ENCODE results near the gene FLVCR2. TPM values are rescaled to one million over a fixed set of nuclear protein-coding genes. Genes with fewer than 3 reads are reported as not detected.
A peak's percentile ranks its signal among the peaks of the same experiment; 100 is the strongest.

The FLVCR2 gene
- total and polyA plus RNA-seq, 2 donors (not counting 1 experiment from before 2014, with no cell fraction given): 0.31 to 1.6 TPM

GRCh38 chr14:75577729-75578101 is 705 bp upstream of the FLVCR2 start:
- peaks cover 21% of the 10 kb centered on the region for H3K4me1 Mint-ChIP-seq
- CTCF ChIA-PET: interaction anchor here (0.6 to 12.1 kb wide), 33 partner anchors 10 to 447 kb away, joined by 3 to 447 read pairs (median 5); partner anchors contain the start of genes BATF, ERG28, IFT43 and TGFB3
- intact Hi-C loops (cut with micrococcal nuclease): loop anchor here (1.0 kb wide), 3 partner anchors 77 to 445 kb away; no protein-coding TSS in a partner anchor
- peaks cover 0 to 15% (median 0%) of the 10 kb centered on the region in 4 experiments for H3K27me3 ChIP-seq (replicated peaks in 1 of 4; ENCODE audit: control extremely low read depth in 1 of 4, control insufficient read depth in 3 of 4, insufficient read depth in 4 of 4, low read length in 3 of 4)
- DNase-seq: peak; percentile 81
- peak overlapping the region; percentile 51 to 83 (median 65) for H3K4me3 ChIP-seq (ENCODE audit: control extremely low read depth in 1 of 5, extremely low read depth in 1 of 5, insufficient read depth in 1 of 5, low read depth in 2 of 5, low read length in 4 of 5)
- H3K9me3 ChIP-seq (ENCODE audit: control extremely low read depth in 1 of 3, control insufficient read depth in 2 of 3, insufficient read depth in 1 of 3, low read length in 2 of 3): no peaks in the 10 kb centered on the region
- peaks cover 7 to 20% of the 10 kb centered on the region in 2 donors for H3K4me1 ChIP-seq (ENCODE audit: control insufficient read depth in 2 of 2, insufficient read depth in 2 of 2, low read length in 2 of 2)
- no peaks in the 10 kb centered on the region for H3K36me3 ChIP-seq (replicated peaks in 1 of 2; ENCODE audit: control extremely low read depth in 1 of 2, control insufficient read depth in 1 of 2, extremely low read depth in 1 of 2, insufficient read depth in 2 of 2, low read length in 1 of 2)
- peak overlapping the region; percentile 67 for H3K9ac ChIP-seq (ENCODE audit: low read length)
- peak overlapping the region; percentile 83 for H2AFZ ChIP-seq (ENCODE audit: insufficient read depth, low read depth, low read length, poor library complexity, severe bottlenecking)
- H3K27ac Mint-ChIP-seq: peak overlapping the region; percentile 77
- H3K27ac ChIP-seq (ENCODE audit: low read length in 2 of 2): no peak overlapping the region
- H3K4me2 ChIP-seq (replicated peaks; ENCODE audit: low read depth, low read length, poor library complexity, severe bottlenecking): peak overlapping the region; percentile 91
- 2% methylated on average over 16 of the region's 16 CpGs for WGBS (ENCODE audit: insufficient coverage)
- TF ChIP-seq EZH2 (IDR thresholded peaks at IDR 0.05; ENCODE audit: borderline replicate concordance, insufficient read depth, low read depth, low read length, poor library complexity, severe bottlenecking) (no peak), CTCF (IDR thresholded peaks at IDR 0.05) (peak; percentile 84)
- H4K20me1 ChIP-seq (ENCODE audit: control insufficient read depth, insufficient read depth, low read length, poor library complexity, severe bottlenecking): no peaks in the 10 kb centered on the region
- POLR2A ChIA-PET: no interaction called here
- H3K27me3 Mint-ChIP-seq: no peaks in the 10 kb centered on the region
- no peaks in the 10 kb centered on the region for H3K9me3 Mint-ChIP-seq (ENCODE audit: insufficient read depth)
- no peaks in the 10 kb centered on the region for H3K79me2 ChIP-seq (ENCODE audit: control insufficient read depth, insufficient read depth, low read length)
- ATAC-seq (ENCODE audit: low read depth): peak; percentile 88
- H3K4me3 Mint-ChIP-seq: peak overlapping the region; percentile 99

- peak overlapping the region; percentile 83 for H2AFZ ChIP-seq (ENCODE audit: insufficient read depth, low read depth, low read length, poor library complexity, severe bottlenecking)
- H3K27ac ChIP-seq (ENCODE audit: low read length in 2 of 2): no peak overlapping the region
- no peaks in the 10 kb centered on the region for H3K9me3 Mint-ChIP-seq (ENCODE audit: insufficient read depth)
- 53% methylated on average over 21 of the region's 21 CpGs for WGBS (ENCODE audit: insufficient coverage)
- H3K4me3 ChIP-seq (ENCODE audit: control extremely low read depth in 1 of 5, extremely low read depth in 1 of 5, insufficient read depth in 1 of 5, low read depth in 2 of 5, low read length in 4 of 5): peak overlapping the region; percentile 39 to 83 (median 64)
- ChIA-PET POLR2A (interaction anchor here (0.6 to 1.5 kb wide), 2 partner anchors 8 to 82 kb away, joined by 4 to 5 read pairs; partner anchors contain the start of genes ERG28 and TTLL5), CTCF (interaction anchor here (1.4 to 12.1 kb wide), 11 partner anchors 17 to 403 kb away, joined by 3 to 447 read pairs (median 9); partner anchors contain the start of genes BATF, ERG28, TGFB3 and TTLL5)
- no peaks in the 10 kb centered on the region for H3K79me2 ChIP-seq (ENCODE audit: control insufficient read depth, insufficient read depth, low read length)
- H3K36me3 ChIP-seq (replicated peaks in 1 of 2; ENCODE audit: control extremely low read depth in 1 of 2, control insufficient read depth in 1 of 2, extremely low read depth in 1 of 2, insufficient read depth in 2 of 2, low read length in 1 of 2): no peaks in the 10 kb centered on the region
- peaks cover 0 to 16% (median 0%) of the 10 kb centered on the region in 4 experiments for H3K27me3 ChIP-seq (replicated peaks in 1 of 4; ENCODE audit: control extremely low read depth in 1 of 4, control insufficient read depth in 3 of 4, insufficient read depth in 4 of 4, low read length in 3 of 4)
- no peaks in the 10 kb centered on the region for H4K20me1 ChIP-seq (ENCODE audit: control insufficient read depth, insufficient read depth, low read length, poor library complexity, severe bottlenecking)
- ATAC-seq (ENCODE audit: low read depth) (peak; percentile 11), DNase-seq (no peak)
- TF ChIP-seq EZH2 (IDR thresholded peaks at IDR 0.05; ENCODE audit: borderline replicate concordance, insufficient read depth, low read depth, low read length, poor library complexity, severe bottlenecking) (no peak), CTCF (IDR thresholded peaks at IDR 0.05) (no peak)
- H3K4me1 Mint-ChIP-seq: peaks cover 21% of the 10 kb centered on the region
- no peaks in the 10 kb centered on the region for H3K27me3 Mint-ChIP-seq
- peak overlapping the region; percentile 67 for H3K9ac ChIP-seq (ENCODE audit: low read length)
- H3K4me2 ChIP-seq (replicated peaks; ENCODE audit: low read depth, low read length, poor library complexity, severe bottlenecking): peak overlapping the region; percentile 91
- H3K9me3 ChIP-seq (ENCODE audit: control extremely low read depth in 1 of 3, control insufficient read depth in 2 of 3, insufficient read depth in 1 of 3, low read length in 2 of 3): no peaks in the 10 kb centered on the region
- intact Hi-C loops (cut with micrococcal nuclease): no loop called here
- peaks cover 7 to 20% of the 10 kb centered on the region in 2 donors for H3K4me1 ChIP-seq (ENCODE audit: control insufficient read depth in 2 of 2, insufficient read depth in 2 of 2, low read length in 2 of 2)
- peak overlapping the region; percentile 99 for H3K4me3 Mint-ChIP-seq
- H3K27ac Mint-ChIP-seq: no peak overlapping the region
Observed at GRCh38 chr14:75578786-75579337, 442 bp downstream of the FLVCR2 start.
